GM19463 (cell line): Measurements from ENCODE around the gene TSPYL2.
A peak's percentile ranks its signal among the peaks of the same experiment; 100 is the strongest.

Experiments
- ATAC-seq: cut with Tn5 transposase; IDR thresholded peaks from one replicate; pipeline ENCODE4 v1.9.1; 2021; ENCODE audit warnings: mild to moderate bottlenecking, moderate library complexity; ENCODE audit not compliant: unreplicated experiment

Gene TSPYL2

DNA sequence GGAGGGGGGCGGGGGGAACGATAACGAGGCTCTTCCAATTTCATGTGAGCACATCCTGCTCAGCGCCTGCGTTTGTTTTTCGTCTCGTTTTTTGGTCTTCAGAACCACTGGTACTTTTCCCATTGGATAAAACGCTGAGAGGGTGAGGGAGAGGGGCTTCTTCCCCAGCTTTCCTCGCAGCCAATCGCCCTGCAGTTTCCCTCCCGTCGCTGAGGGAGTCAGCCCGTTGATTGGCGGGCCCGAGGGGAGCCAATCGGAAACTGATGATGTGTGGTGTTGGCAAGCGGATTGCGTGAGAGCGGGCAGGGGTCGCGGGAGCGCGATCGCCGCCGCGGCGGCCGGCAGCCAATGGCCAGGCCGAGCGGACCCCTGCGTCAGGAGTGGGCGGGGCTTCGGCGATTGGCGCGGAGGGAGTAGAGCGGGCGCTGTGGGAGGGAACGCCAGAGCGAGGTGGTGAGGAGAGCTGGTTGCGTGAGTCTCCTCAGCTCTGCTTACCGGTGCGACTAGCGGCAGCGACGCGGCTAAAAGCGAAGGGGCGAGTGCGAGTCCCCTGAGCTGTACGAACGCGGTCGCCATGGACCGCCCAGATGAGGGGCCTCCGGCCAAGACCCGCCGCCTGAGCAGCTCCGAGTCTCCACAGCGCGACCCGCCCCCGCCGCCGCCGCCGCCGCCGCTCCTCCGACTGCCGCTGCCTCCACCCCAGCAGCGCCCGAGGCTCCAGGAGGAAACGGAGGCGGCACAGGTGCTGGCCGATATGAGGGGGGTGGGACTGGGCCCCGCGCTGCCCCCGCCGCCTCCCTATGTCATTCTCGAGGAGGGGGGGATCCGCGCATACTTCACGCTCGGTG is at the start of gene TSPYL2:
TSPYL2 (plus strand) TSS at position 443 of the 848 bp plus-strand sequence; CDS start at position 575, 132 bp downstream.
- ATAC-seq, result peak; percentile 92

DNA sequence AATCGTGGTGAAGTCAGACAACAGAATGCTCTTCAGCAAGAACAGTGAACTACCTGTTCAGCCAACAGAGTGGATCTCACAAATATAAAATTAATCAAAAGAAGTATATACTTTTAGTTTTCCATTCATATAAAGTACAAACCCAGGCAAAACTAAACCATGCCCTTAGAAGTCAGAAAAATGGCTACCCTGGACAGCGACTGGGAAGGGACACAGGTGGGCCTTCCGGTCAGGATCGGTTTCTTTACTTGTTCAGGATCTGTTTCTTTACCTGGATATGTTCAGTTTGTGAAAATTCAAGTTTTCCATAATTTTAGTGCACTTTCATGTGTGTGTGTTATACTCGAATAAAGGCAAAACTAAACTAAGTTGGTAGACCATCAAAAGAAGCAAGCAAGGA is 46.0 kb upstream of the TSPYL2 start:
- ATAC-seq, result no peak

DNA sequence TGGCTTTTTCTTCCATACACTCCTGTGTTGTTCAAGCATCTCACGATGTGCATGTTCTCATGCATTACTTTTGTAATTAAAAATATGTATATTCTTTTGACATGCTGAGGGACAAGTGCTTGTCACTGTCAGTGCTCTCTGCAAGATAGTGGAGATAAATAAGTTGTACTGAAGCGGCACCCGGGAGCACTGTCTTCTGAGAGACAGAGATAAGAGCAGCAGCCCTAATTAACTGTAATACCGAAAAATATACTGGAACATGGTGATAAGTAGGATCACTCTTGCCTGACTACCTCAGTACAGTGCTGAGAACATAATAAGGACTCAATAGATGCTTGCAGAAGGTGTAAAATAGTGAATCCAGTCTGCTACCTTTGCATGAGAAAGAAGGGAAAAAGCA is 42.9 kb upstream of the TSPYL2 start:
- no peak for ATAC-seq

DNA sequence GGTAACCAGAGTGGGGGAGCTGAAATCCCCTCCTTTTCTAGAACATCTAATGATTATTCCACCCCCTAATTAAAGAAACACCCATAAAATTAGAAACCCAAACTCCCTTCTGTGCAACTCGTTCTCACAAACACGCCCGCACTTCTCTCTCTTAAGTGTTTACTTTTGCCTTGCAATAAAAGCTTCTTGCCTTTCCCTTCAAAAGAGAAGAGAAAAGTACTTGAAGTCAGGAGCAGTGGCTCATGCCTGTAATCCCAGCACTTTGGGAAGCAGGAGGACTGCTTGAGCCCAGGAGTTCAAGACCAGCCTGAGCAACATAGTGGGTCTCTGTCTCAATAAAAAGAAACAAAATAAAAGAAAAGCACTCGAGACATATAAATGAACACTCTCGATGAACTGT is 37.2 kb upstream of the TSPYL2 start:
- ATAC-seq, result no peak

DNA sequence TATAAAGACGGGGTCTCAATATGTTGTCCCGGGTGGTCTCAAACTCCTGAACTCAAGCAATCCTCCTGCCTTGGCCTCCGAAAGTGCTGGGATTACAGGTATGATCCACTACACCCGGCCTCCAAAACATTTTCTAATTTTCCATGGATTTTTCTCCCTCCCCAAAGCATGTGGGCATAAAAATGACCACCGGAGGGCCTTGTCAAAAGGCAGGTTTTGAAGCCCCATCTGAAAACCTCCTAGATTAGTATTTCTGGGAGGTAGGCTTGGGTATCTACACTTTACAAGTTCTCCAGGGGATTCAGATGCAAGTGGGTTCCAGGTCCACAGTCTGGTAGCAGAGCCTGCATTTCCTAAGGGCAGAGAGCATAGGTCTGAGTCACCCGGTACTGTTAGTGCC is 34.9 kb upstream of the TSPYL2 start:
- ATAC-seq, result no peak

DNA sequence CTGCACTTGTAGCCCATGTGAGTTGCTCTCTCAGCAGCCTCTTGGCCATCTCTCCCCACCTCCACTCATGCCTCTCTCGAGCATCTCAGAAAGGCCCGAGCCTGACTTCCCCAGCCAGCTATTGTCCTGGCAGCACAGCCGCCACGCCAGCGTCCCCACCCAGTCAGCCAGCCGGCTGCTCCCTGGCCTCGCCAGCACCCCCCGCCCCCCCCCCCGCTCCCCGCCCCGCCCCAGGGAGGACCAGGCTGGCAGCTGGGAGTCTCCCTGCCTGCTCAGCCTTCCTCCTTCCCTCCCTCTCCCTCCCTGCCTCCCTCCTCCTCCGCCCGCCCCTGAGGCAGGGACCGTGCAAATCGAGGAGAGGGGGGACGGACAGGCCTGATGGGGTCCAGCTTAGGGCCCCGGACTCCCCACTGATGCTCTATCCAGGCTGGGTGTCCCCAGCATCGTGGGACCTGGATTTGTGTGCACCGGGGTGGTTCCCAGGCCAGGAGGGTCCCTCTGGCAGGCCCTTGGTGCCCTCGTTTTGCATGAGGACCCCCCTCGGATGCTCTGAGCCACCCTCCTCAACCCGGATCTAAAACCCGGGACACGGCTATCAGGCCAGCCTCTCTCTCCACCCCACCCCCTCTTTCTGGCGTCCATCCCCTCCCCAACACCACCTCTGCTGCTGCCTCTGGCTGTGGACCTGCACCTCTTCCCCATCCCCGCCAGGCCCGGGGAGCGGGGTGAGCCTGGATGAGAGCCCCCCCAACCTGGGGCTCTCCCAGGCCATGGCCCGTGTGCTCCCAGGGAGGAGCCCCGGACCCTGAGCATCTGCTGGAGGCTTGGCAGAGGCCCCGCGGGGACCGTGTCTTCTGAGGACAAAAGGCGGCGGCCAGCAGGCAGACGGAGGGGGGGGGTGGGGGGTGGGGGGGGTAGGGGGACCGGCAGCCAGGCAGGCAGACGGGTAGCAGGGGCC is 33.7 kb upstream of the TSPYL2 start, which contains the start of gene GPR173:
GPR173 (plus strand) TSS at position 621 of the 958 bp plus-strand sequence. CDS start 27,833 bp downstream, outside the sequence.
- ATAC-seq, result no peak

DNA sequence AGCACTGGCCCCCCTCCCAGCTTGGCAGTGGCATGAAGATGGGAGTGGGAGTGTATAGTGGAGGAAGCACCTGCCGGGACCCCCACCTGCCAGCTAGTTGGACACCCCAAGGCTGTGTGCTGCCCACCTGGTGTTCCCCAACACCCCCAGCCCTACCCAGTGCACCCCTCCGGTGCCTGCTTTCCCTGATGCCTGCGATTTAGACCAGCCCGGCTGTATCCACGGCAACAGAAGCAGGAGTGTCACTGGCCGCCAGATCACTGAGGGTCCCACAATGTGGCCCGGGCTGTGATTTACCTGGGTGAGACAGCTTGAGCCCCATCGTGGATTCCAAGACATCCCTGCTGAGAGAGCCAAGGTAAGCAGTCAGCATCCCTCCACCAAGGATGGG is 33.0 kb upstream of the TSPYL2 start:
- ATAC-seq, result no peak

DNA sequence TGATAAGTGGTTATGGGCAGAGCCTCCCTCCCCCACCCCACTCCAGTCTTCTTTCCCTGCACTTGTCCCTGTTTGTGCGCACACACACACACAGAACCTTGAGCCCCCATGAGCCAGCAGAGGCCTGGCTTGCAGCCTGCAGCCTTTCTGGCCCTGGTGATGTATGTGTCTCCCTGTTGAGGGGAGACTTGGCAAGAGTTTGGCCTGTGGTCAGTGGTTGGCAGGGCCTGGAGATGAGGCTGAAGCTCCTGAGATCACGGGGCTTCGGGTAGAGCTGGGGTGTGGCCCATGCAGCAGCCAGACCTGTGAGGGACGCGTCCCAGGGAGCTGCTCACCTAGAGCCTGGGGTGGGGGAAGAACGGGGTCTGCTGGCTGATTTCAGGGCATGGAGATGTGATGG is 31.3 kb upstream of the TSPYL2 start:
- ATAC-seq, result no peak

DNA sequence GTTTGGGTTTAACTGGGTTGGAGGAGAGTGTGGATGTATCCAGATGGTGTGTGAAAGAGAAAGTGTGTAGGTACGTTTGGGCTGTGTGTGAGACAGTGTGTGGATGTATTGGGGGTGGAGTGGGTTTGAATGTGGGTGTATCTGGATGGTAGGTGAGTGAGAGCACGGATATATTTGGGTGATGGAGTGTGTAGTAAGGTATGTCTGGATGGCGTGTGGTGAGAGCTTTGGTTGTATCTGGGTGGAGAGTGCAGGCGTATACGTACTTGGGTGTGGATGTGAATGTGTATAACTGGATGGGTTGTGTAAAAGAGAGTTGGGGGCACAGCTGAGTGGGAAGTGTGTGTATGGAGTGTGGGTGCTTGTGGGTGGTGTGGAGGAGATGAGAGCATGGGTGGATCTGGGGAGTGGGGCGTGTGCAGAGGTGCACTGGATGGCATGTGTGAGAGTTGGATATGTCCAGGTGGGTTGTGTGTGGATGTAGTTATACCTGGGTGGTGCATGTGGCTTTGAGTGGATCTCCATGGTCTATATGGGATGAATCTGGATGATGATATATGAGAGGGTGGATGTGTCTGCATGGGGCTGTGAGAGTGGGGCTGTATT is 26.8 kb upstream of the TSPYL2 start:
- no peak for ATAC-seq

DNA sequence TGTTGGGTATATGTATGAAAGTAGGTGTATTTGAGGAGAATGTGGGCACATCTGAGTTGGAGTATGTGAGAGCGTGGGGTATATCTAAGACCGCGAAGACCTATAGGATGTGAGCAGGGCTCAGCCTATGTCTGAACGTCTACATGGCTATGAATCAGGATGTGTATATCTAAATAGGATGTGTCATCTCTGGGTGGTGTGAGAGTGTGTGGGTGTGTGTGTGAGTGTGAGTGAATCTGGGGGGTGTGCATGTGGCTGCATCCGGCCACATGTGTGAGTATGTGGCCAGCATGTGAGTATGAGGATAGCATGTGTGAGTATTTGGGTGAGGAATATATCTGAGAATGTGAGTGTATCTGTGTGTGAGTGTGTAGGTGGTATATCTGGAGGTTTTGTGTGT is 25.9 kb upstream of the TSPYL2 start:
- ATAC-seq, result no peak

DNA sequence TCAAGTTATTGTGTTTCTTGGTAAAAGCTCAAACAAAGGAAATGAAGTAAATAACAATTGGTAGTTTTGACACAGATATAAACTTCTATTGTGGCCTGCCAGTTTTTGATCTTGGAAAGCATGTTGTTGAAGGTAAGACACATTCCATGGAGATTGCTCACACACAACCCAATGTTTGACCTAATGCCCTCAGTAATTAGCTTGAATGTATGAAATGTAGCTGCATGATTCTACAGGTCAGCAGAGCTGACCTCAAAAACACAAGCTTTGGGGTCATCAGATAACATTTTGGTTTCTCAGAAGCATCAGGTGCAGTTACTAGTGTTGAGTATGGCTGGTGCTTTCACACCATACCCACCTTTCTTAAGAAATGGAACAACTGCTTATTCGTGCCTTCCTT is 17.1 kb upstream of the TSPYL2 start:
- no peak for ATAC-seq

DNA sequence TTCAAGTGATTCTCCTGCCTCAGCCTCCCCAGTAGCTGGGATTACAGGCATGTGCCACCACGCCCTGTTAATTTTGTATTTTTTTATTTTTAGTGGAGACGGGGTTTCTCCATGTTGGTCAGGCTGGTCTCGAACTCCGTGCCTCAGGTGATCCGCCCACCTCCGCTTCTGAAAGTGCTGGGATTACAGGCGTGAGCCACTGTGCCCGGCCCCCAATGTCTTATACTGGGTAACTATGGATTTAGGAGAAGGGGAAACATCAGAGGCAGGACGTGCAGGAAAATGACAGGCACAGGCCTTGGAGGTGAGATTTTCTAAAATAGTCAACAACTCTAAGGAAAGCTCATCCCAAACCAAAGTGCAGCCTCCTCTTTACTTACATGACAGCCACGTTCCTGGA is 11.1 kb upstream of the TSPYL2 start:
- ATAC-seq, result no peak

DNA sequence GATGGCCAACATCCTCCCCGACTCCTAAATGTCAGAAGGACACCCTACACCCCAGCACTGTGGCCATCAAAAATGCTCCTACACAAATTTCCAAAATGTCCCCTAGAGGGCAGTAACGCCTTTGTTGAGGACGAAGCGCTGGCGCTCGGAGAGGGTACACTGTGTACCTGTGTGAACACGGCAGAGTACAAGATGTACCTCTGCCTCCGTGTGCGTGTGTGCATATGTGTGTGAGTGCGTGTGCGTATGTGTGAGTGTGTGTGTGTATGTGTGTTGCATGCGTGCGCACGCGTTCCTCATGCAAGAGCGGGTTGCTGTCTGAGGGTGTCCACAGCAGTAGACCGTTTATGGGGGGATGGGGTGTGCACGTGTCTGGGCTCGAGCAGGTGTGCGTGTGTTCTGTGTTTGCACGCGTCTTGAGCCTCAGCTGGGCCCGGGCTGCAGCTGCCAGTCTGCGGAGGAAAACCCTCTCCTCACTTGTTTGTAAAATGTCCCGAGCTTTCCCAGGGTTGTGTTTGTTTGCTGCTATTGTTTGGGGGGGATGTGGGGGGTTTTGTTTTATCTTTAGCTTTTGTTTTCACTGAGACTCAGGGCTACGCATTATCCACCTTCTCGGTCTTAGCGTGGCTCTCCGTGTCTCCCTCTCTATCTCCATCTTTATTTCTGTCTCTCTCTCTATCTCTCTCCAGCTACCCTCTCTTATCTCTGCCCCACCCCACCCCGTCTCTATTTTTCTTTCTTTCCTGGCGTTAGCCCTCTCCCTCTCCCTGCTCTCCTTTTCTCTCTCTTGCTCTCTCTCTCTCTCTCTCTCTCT is 10.4 kb upstream of the TSPYL2 start:
- peak; percentile 85 for ATAC-seq

DNA sequence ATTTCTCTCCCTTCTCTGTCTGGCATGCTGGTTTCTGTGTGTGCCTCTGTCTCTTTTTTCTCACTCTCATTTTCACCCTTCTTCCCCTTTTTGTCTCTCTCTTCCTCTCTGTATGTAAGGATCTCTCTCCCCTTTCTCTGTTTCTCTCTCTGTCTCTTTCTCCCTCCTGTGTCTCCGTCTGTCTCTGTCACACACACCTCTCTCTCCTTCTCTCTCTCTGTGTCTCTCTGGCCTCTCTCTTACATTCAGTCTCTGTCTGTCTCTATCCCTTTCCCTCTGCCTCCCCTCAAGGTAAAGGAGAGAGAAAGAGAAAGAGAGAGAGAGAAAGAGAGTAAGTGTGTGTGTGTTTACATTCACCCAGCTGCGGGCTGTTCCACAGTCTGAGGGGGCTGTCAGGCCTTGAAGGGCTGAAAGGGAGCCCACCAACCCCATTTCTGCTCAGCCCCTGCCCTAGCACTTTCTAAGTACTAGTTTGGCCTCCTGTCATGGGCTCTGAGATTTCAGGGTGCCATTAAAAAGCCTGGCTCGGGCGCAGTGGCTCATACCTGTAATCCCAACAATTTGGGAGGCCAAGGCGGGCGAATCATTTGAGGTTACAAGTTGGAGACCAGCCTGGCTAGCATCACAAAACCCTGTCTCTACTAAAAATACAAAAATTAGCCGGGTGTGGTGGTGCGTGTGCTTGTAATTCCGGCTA is 9.6 kb upstream of the TSPYL2 start:
- ATAC-seq, result no peak

DNA sequence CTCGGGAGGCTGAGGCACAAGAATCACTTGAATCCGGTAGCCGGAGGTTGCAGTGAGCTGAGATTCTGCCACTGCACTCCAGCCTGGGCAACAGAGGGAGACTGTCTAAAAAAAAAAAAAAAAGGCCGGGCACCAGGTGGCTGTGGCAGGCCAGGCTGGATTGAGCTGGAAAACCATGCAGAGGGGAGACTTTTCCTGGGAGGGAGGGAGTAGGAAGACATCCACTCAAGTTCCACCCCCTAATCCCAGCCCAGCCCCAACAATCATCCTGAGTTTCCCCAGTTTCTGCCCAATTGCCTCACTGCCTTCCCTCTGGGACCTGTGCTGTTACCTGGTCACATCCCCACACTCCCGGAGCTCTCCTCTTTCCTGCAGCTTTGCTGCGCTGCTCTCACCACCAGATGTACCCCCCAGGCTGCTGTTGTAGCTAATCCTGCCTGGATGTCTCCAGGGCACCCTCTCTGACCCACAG is 9.0 kb upstream of the TSPYL2 start:
- ATAC-seq, result no peak

DNA sequence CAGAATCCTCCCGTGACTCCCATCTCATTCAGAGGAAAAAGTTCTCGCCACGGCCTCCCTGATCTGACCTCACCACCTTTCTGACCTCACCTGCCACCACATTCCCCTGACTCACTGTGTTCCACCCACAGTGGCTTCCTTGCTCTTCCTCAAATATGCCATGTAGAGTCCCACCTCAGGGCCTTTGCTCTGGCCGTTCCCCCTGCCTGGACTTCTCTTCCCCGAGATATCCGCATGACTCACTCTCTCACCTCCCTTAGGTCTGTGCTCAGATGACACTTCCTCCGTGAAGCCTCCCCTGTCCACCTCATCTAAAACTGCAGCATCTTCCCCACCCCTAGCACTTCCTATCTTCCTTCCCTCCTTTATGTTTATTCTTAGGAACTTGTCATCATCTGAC is 7.2 kb upstream of the TSPYL2 start:
- no peak for ATAC-seq

DNA sequence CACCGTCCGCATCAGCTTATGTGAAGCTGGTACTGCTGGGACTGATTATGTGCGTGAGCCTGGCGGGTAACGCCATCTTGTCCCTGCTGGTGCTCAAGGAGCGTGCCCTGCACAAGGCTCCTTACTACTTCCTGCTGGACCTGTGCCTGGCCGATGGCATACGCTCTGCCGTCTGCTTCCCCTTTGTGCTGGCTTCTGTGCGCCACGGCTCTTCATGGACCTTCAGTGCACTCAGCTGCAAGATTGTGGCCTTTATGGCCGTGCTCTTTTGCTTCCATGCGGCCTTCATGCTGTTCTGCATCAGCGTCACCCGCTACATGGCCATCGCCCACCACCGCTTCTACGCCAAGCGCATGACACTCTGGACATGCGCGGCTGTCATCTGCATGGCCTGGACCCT is 5.5 kb upstream of the TSPYL2 start:
- no peak for ATAC-seq

DNA sequence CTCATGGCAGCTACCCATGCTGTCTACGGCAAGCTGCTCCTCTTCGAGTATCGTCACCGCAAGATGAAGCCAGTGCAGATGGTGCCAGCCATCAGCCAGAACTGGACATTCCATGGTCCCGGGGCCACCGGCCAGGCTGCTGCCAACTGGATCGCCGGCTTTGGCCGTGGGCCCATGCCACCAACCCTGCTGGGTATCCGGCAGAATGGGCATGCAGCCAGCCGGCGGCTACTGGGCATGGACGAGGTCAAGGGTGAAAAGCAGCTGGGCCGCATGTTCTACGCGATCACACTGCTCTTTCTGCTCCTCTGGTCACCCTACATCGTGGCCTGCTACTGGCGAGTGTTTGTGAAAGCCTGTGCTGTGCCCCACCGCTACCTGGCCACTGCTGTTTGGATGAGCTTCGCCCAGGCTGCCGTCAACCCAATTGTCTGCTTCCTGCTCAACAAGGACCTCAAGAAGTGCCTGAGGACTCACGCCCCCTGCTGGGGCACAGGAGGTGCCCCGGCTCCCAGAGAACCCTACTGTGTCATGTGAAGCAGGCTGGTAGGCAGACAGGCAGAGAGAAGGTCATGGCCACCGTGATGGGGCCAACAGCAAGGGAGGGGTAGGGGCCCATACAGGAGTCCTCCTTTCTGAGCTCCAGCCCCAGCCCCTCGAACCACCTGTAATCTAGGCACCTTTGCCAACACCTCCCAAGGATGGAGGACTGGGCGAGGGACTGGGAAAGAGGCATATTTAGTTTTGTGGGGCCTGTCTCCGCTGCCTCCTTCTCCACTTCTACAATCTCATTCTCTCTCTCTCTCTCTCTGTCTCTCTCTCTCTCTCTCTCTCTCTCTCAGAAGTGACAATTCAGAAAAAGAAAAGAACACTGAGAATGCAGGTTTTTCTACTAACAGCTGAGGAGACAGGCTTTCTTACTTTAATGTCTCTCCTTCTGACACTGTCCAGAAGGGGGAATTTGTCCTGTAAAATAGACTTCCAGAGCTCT is 4.7 kb upstream of the TSPYL2 start:
- ATAC-seq, result no peak

DNA sequence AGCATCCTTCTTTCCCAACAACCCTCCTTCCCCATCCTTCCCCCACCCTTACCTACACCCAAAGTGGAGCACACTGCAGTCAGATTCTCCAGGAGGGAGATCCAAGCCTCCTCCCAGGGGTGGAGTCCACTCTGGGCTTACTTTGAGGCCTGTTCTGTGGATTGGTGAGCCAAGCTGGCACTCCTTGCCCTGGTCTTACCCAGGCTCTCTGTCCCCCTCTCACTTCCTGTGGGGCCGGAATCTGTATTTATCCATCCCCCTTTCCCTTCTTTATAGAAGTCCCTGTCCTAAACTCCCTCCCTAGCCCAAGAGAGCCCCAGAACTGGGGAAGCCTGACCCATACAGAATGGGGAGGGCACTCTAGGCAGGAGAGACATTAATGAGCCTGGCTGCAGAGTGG is 3.2 kb upstream of the TSPYL2 start:
- ATAC-seq, result no peak
